ENCODE results near the gene SIPA1.

DNA sequence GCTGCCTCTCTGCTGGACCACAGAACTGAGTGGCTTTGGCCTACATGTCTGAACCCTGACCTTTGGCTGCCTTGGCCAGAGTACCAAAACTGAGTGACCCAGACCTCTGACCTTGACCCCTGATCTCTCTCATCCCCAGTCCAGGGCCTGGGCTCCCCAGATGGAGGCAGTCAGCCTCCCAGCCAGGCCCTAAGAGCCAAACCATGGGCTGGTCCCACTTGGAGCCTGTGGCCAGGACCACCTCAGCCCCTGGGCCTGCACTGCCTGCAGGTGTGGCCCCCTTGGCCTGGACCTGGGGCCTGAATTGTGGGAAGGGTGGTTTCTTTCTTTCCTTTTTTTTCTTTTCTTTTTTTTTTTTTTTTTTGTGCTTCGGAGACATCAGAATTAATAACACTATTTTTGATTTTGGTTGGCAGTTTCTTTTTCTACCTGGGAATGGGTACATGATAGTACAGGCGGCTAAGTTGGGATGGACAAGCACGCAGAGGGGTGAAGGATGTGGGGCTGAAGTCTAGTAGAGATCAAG, 806 bp upstream of the SIPA1 start:
- TF ChIP-seq, protein P1, sequence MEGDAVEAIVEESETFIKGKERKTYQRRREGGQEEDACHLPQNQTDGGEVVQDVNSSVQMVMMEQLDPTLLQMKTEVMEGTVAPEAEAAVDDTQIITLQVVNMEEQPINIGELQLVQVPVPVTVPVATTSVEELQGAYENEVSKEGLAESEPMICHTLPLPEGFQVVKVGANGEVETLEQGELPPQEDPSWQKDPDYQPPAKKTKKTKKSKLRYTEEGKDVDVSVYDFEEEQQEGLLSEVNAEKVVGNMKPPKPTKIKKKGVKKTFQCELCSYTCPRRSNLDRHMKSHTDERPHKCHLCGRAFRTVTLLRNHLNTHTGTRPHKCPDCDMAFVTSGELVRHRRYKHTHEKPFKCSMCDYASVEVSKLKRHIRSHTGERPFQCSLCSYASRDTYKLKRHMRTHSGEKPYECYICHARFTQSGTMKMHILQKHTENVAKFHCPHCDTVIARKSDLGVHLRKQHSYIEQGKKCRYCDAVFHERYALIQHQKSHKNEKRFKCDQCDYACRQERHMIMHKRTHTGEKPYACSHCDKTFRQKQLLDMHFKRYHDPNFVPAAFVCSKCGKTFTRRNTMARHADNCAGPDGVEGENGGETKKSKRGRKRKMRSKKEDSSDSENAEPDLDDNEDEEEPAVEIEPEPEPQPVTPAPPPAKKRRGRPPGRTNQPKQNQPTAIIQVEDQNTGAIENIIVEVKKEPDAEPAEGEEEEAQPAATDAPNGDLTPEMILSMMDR (IDR thresholded peaks at IDR 0.05): no peak
- TF ChIP-seq POLR2A (IDR thresholded peaks at IDR 0.05): no peak

All from Peyer's patch (tissue), 4 donors.